GM18909 (cell line): ENCODE data around the gene MUS81.
A peak's percentile ranks its signal among the peaks of the same experiment; 100 is the strongest.
"Not testable (repeated sequence)": the region's sequence is repeated elsewhere in the genome, so short reads cannot be mapped to it uniquely, and the experiment has no call there.

Experiments used
- ATAC-seq: cut with Tn5 transposase; IDR thresholded peaks from one replicate; pipeline ENCODE4 v1.9.1; 2021; ENCODE audit warnings: mild to moderate bottlenecking; ENCODE audit not compliant: unreplicated experiment, poor library complexity

Gene MUS81

GRCh38 chr11:65860278-65861164, at the start of gene MUS81:
TSS of gene MUS81 (plus strand) at chr11:65860433. CDS start at chr11:65860754, 321 bp downstream.
- ATAC-seq, result peak; percentile 32

GRCh38 chr11:65811764-65812475, 48.3 kb upstream of the MUS81 start:
- ATAC-seq, result no peak

GRCh38 chr11:65814131-65814985, 45.9 kb upstream of the MUS81 start:
- ATAC-seq, result no peak

GRCh38 chr11:65814986-65815565, 45.2 kb upstream of the MUS81 start:
- ATAC-seq, result no peak

- no peak for ATAC-seq
Measured at GRCh38 chr11:65816696-65817095, 43.5 kb upstream of the MUS81 start.

- no peak for ATAC-seq
Measured at GRCh38 chr11:65817312-65817834, 42.9 kb upstream of the MUS81 start.

GRCh38 chr11:65817835-65818680, 42.2 kb upstream of the MUS81 start:
- peak; percentile 77 for ATAC-seq

GRCh38 chr11:65821107-65821506, 39.1 kb upstream of the MUS81 start:
- no peak for ATAC-seq

- no peak for ATAC-seq
Measured at GRCh38 chr11:65822776-65823528, 37.3 kb upstream of the MUS81 start.

GRCh38 chr11:65826984-65827735, 33.1 kb upstream of the MUS81 start:
- no peak for ATAC-seq

- ATAC-seq, result no peak
Measured at GRCh38 chr11:65829459-65829858, 30.8 kb upstream of the MUS81 start.

- ATAC-seq, result not testable (repeated sequence)
Measured at GRCh38 chr11:65832231-65832630, 28.0 kb upstream of the MUS81 start.

GRCh38 chr11:65833297-65834030, 26.8 kb upstream of the MUS81 start, which contains the start of gene SNX32:
TSS of gene SNX32 (plus strand) at chr11:65833963. CDS start at chr11:65834066, 103 bp downstream.
- peak; percentile 95 for ATAC-seq

GRCh38 chr11:65834202-65834601, 26.0 kb upstream of the MUS81 start:
- no peak for ATAC-seq

- ATAC-seq, result no peak
Measured at GRCh38 chr11:65842144-65842543, 18.1 kb upstream of the MUS81 start.

- ATAC-seq, result no peak
Measured at GRCh38 chr11:65843811-65844210, 16.4 kb upstream of the MUS81 start.
